ENCODE measurements around the gene TNFSF11. TPM values are rescaled to one million over a fixed set of nuclear protein-coding genes. Genes with fewer than 3 reads are reported as not detected.

TNFSF11 gene
- total RNA-seq, 1 experiment from 2014 or later: 3.5 TPM

- H4K5ac ChIP-seq (ENCODE audit: insufficient read length, low read depth, low read length): no peak overlapping the region
- H2AK5ac ChIP-seq (ENCODE audit: insufficient read length, low read length): no peak overlapping the region
- H2BK120ac ChIP-seq (ENCODE audit: low read depth, low read length, poor library complexity, severe bottlenecking): no peak overlapping the region
- H3K18ac ChIP-seq (ENCODE audit: insufficient read length, low read depth, low read length): no peak overlapping the region
- H3K27me3 ChIP-seq (ENCODE audit: insufficient read depth, low read length): no peaks in the 10 kb centered on the region
- no peak overlapping the region for H3K14ac ChIP-seq (ENCODE audit: insufficient read depth, low read length)
- H3K79me2 ChIP-seq (ENCODE audit: insufficient read depth, low read length): no peaks in the 10 kb centered on the region
- no peak overlapping the region for H2BK12ac ChIP-seq (ENCODE audit: insufficient read length, low read depth, low read length)
- H3K27me3 Mint-ChIP-seq (ENCODE audit: low read depth): 0 out of 2 replicates have a peak, but pooled peaks cover 3% of the 10 kb centered on the region
- no peaks in the 10 kb centered on the region for H3K79me1 ChIP-seq (ENCODE audit: insufficient read depth, low read depth, low read length, poor library complexity, severe bottlenecking)
- no peaks in the 10 kb centered on the region for H3K36me3 Mint-ChIP-seq (ENCODE audit: insufficient read depth in 1 of 3, low read depth in 3 of 3)
- no peak overlapping the region for H3K23ac ChIP-seq (ENCODE audit: insufficient read length, low read depth, low read length)
- no peak overlapping the region for H4K91ac ChIP-seq (ENCODE audit: insufficient read length, low read depth, low read length)
- H3K4ac ChIP-seq (ENCODE audit: low read depth, low read length): no peak overlapping the region
- H3K4me2 ChIP-seq (ENCODE audit: insufficient read depth, insufficient read length, low read length): no peak overlapping the region
- WGBS (ENCODE audit: extremely low coverage, insufficient read length, low lambda C conversion rate): no CpG with 5 or more reads among the region's 1 CpG
- no peak overlapping the region for H2BK15ac ChIP-seq (ENCODE audit: low read depth, low read length)
- H2BK5ac ChIP-seq (ENCODE audit: insufficient read length, low read length): no peak overlapping the region
- H3K9me3 ChIP-seq (ENCODE audit: control insufficient read depth, low read depth, low read length): no peaks in the 10 kb centered on the region
- no peak overlapping the region for H3K9ac ChIP-seq (ENCODE audit: extremely low read depth, insufficient read length, low read length)
- H3K9me3 Mint-ChIP-seq: no peaks in the 10 kb centered on the region
- H4K20me1 ChIP-seq (ENCODE audit: control insufficient read depth, insufficient read depth, insufficient read length): no peaks in the 10 kb centered on the region
- TF ChIP-seq CTCF (conservative IDR thresholded peaks at IDR 0.05): no peak
- H3K56ac ChIP-seq (ENCODE audit: insufficient read length, low read depth, low read length): no peak overlapping the region
- H3K4me1 Mint-ChIP-seq: peaks cover 23 to 24% of the 10 kb centered on the region in 2 experiments
- no peak for DNase-seq
- H3K27ac ChIP-seq (ENCODE audit: insufficient read length, low read depth, low read length): no peak overlapping the region
- H4K8ac ChIP-seq (replicated peaks; ENCODE audit: insufficient read length, low read depth, low read length): no peak overlapping the region
- no peak overlapping the region for H2AFZ ChIP-seq (ENCODE audit: low read length)
- no peaks in the 10 kb centered on the region for H3K4me1 ChIP-seq (ENCODE audit: insufficient read depth, low read length)
- H3K4me3 Mint-ChIP-seq: no peak overlapping the region
- no peak overlapping the region for H2BK20ac ChIP-seq (ENCODE audit: low read depth, low read length, poor library complexity, severe bottlenecking)
- no peak overlapping the region for H3T11ph ChIP-seq (ENCODE audit: low read length)
- H3K27ac Mint-ChIP-seq: no peak overlapping the region
- H3K23me2 ChIP-seq (ENCODE audit: insufficient read length, low read depth, low read length, poor library complexity, severe bottlenecking): no peaks in the 10 kb centered on the region
Measured at GRCh38 chr13:42547612-42548011, 26.3 kb upstream of the TNFSF11 start.
